Trophoblast cell (in vitro differentiated cells and primary cell): ENCODE measurements around the gene SPEG.

Source experiments
- DNase-seq, 2 donors: peaks; one replicate each; pipeline ENCODE4 v3.0.0-alpha.2; 2016
- H2AFZ ChIP-seq: 2 replicates; pipeline ENCODE4 v1.6.1; 2013; ENCODE audit warnings: low read length, moderate library complexity, mild to moderate bottlenecking; ENCODE audit not compliant: insufficient read depth, poor library complexity
- H2AK5ac ChIP-seq: 2 replicates; pipeline ENCODE4 v1.6.1; 2013; ENCODE audit warnings: mild to moderate bottlenecking, low read length
- H2BK120ac ChIP-seq: 2 replicates; pipeline ENCODE4 v1.6.1; 2013; ENCODE audit warnings: low read length, mild to moderate bottlenecking, moderate library complexity; ENCODE audit not compliant: insufficient read depth, poor library complexity
- H2BK12ac ChIP-seq: 2 replicates; pipeline ENCODE4 v1.6.1; 2013; ENCODE audit warnings: mild to moderate bottlenecking, low read length, moderate library complexity
- H2BK5ac ChIP-seq: 2 replicates; pipeline ENCODE4 v1.6.1; 2013; ENCODE audit warnings: low read length, low read depth, moderate library complexity, mild to moderate bottlenecking; ENCODE audit not compliant: poor library complexity
- H3K14ac ChIP-seq: 2 replicates; pipeline ENCODE4 v1.6.1; 2013; ENCODE audit warnings: mild to moderate bottlenecking, low read length
- H3K18ac ChIP-seq: 2 replicates; pipeline ENCODE4 v1.6.1; 2013; ENCODE audit warnings: mild to moderate bottlenecking, low read length
- H3K23ac ChIP-seq: 2 replicates; pipeline ENCODE4 v1.6.1; 2013; ENCODE audit warnings: low read length
- H3K27ac ChIP-seq: 2 replicates; pipeline ENCODE4 v1.5.1; 2013; ENCODE audit warnings: low read depth, mild to moderate bottlenecking, inconsistent platforms, low read length, moderate library complexity
- H3K27me3 ChIP-seq: 2 replicates; pipeline ENCODE4 v1.6.1; 2013; ENCODE audit warnings: inconsistent platforms, mild to moderate bottlenecking, low read length, moderate library complexity; ENCODE audit not compliant: insufficient read depth
- H3K36me3 ChIP-seq, 2 experiments: 1 replicate in 1 of 2; 2 replicates in 1 of 2; pipeline ENCODE4 v1.6.1; 2013; ENCODE audit warnings: low read length in 2 of 2, mild to moderate bottlenecking in 2 of 2, moderate library complexity in 1 of 2; ENCODE audit not compliant: insufficient read depth in 2 of 2, control insufficient read depth in 1 of 2
- H3K4ac ChIP-seq: 2 replicates; pipeline ENCODE4 v1.6.1; 2013; ENCODE audit warnings: low read depth, mild to moderate bottlenecking, low read length, moderate library complexity
- H3K4me1 ChIP-seq, 2 experiments: 1 replicate in 1 of 2; 2 replicates in 1 of 2; pipeline ENCODE4 v1.6.1; 2013; ENCODE audit warnings: low read length in 2 of 2, mild to moderate bottlenecking in 2 of 2, moderate library complexity in 1 of 2; ENCODE audit not compliant: insufficient read depth in 2 of 2, control insufficient read depth in 1 of 2
- H3K4me2 ChIP-seq: 2 replicates; pipeline ENCODE4 v1.6.1; 2013; ENCODE audit warnings: inconsistent platforms, mild to moderate bottlenecking, low read length, moderate library complexity
- H3K4me3 ChIP-seq: 2 replicates; pipeline ENCODE4 v1.5.1; 2013; ENCODE audit warnings: mild to moderate bottlenecking, low read depth, low read length, inconsistent platforms
- H3K79me1 ChIP-seq: one replicate; pipeline ENCODE4 v1.6.1; 2013; ENCODE audit warnings: low read length
- H3K79me2 ChIP-seq: 2 replicates; pipeline ENCODE4 v1.6.1; 2013; ENCODE audit warnings: low read length, mild to moderate bottlenecking; ENCODE audit not compliant: control insufficient read depth, insufficient read depth, poor library complexity
- H3K9ac ChIP-seq: 2 replicates; pipeline ENCODE4 v1.6.1; 2013; ENCODE audit warnings: mild to moderate bottlenecking, low read length
- H3K9me3 ChIP-seq: 2 replicates; pipeline ENCODE4 v1.6.1; 2013; ENCODE audit warnings: low read depth, mild to moderate bottlenecking, control low read depth, inconsistent platforms, low read length; ENCODE audit not compliant: insufficient read depth
- H4K12ac ChIP-seq: 2 replicates; pipeline ENCODE4 v1.6.1; 2013; ENCODE audit warnings: low read depth, mild to moderate bottlenecking, low read length, moderate library complexity
- H4K8ac ChIP-seq: 2 replicates; pipeline ENCODE4 v1.6.1; 2013; ENCODE audit warnings: low read depth, mild to moderate bottlenecking, low read length, moderate library complexity
- H4K91ac ChIP-seq: one replicate; pipeline ENCODE4 v1.6.1; 2013; ENCODE audit warnings: low read depth, mild to moderate bottlenecking, low read length, moderate library complexity
- WGBS: extraction: QIAGEN DNeasy Blood & Tissue Kit; methylation state at CpG from one replicate; pipeline ENCODE4 v1.1.7; 2013; ENCODE audit warnings: missing lambda C conversion rate; ENCODE audit not compliant: insufficient read length, insufficient coverage; ENCODE audit errors: extremely low coverage; 5-methylcytosine and 5-hydroxymethylcytosine counted together

Gene SPEG

DNA sequence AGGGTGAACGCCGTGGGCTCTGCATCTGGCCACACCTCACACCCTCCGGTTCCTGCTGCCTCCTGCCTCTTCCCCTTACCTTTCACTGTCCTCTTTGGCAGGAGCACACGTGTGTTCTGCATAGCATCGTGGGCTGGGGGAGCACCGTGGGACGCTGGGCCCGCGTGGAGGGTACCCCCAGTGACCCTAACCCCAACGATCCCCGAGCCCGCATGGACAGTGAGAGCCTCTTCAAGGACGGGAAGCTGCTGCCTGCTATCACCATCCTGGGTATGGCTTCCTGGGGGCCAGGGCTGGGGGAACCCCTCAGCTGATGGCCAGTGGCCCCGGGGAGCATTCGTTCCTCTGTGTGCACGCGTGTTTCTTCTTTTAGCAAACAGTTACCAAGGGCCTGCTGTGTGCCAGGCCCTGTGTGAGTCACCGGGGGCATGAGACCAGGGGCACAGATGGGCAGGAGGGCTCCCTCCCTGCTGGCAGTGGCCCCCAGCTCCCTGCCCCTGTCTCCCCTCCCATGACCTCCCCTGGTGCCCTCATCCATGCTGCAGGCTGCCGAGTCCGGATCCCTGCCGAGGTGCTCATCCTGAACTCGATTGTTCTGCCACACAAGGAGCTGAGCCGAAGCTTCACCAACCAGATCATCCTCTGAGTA is 71.6 kb downstream of the SPEG start:
- Histone ChIP-seq H3K79me1 (peaks cover 5% of the 10 kb centered on the region), H4K91ac (no peak overlapping the region), H3K9ac (no peak overlapping the region), H3K18ac (no peak overlapping the region), H2BK120ac (no peak overlapping the region), H2BK12ac (no peak overlapping the region), H4K12ac (no peak overlapping the region), H2AFZ (no peak overlapping the region), H3K27ac (no peak overlapping the region), H2BK5ac (no peak overlapping the region), H3K14ac (no peak overlapping the region), H3K4ac (no peak overlapping the region), H3K4me2 (no peak overlapping the region), H3K4me3 (no peak overlapping the region), H3K79me2 (no peaks in the 10 kb centered on the region), H4K8ac (no peak overlapping the region), H3K4me1 (peaks cover 12 to 19% of the 10 kb centered on the region in 2 experiments), H3K9me3 (peaks cover 1% of the 10 kb centered on the region), H2AK5ac (no peak overlapping the region), H3K36me3 (peaks cover 38% of the 10 kb centered on the region in 2 experiments), H3K27me3 (no peaks in the 10 kb centered on the region), H3K23ac (no peak overlapping the region)
- no peak for DNase-seq
- WGBS, result no CpG with 5 or more reads among the region's 23 CpGs

DNA sequence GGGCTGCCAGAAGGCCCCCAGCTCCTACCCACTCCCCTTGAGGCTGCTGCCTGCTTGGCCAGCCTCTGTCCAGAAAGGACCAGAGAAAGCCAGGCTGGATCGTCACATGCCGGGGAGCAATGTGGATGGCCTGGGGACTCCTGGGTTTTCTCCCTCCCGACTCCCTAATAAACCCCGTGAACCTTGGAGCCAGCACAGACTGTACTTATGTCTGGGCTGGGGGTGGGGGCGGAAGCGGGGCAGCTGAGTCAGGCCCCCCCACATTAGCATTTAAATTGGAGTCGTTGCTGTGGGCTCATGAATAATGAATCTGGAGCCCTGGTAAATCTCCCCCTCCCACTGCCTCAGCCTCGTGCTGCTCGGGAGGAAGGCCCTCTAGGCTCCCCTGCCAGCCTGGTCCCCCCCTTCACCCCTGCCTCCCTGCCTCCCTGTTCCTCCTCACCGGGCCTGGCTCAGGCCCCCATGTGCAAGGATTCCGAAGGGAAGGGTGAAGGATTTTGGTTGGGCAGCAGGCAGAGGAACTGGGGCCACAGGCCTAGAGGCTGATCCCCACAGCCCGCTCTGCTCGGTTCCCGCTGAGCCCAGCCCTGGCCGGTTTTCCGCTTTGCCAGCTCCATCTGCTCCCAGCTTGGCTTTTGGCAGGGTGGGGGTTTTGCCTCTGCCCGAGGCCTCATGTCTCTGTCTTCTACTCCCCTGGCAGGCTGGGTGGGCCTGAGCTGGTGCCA is 72.3 kb downstream of the SPEG start:
- Histone ChIP-seq H2BK5ac (no peak overlapping the region), H3K14ac (no peak overlapping the region), H4K91ac (no peak overlapping the region), H3K79me1 (peaks cover 3% of the 10 kb centered on the region), H3K27ac (no peak overlapping the region), H3K18ac (no peak overlapping the region), H3K4me2 (no peak overlapping the region), H3K4me1 (peaks cover 6 to 12% of the 10 kb centered on the region in 2 experiments), H3K79me2 (no peaks in the 10 kb centered on the region), H2AFZ (no peak overlapping the region), H2BK12ac (no peak overlapping the region), H3K9ac (no peak overlapping the region), H4K12ac (no peak overlapping the region), H3K23ac (no peak overlapping the region), H3K36me3 (peaks cover 38% of the 10 kb centered on the region in 2 experiments), H3K9me3 (peaks cover 4% of the 10 kb centered on the region), H3K27me3 (peaks cover 2% of the 10 kb centered on the region), H2BK120ac (no peak overlapping the region), H4K8ac (no peak overlapping the region), H3K4me3 (no peak overlapping the region), H2AK5ac (no peak overlapping the region), H3K4ac (no peak overlapping the region)
- no CpG with 5 or more reads among the region's 17 CpGs for WGBS
- no peak for DNase-seq

DNA sequence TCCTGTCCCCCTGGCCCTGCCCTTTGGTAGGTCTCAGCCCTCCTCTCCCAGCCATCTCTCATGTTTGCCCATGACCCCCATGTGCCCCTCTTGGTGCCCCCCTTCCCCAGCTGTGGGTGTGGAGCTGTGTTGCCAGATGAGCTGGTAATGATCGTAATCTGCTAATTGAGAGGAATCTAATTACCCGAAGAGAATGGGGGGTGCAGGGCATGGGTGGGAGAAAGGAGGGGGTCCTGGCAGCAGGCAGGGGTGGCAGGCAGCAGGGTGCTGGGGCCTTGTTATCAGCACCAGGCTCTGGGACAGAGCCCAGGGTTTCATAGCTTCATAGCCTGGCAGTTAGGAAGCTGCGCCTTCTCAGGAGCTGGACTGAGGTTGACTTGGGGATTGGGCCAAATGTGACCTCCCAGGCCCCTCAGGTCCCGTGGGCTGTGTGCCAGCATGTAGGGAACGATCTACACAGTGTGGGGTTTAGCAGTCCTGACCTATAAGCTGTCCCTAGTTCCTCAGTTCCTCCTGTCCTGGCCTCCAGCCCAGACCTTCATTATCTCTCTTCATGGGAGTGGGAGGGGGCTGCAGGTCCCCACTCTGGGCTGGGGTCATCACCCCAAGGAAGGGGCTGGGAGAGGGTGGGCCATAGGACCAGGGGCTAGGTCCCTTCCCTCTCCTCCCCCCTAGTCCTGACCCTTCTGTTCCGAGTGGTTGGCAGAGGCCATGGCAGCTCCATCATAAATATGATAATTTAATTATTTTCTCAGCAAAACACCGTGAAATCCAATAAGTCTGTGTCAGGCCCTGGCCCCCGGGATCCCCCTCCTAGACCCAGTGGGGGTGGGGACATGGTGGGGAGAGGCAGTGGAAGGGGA is 73.2 kb downstream of the SPEG start:
- Histone ChIP-seq H4K12ac (no peak overlapping the region), H2AFZ (no peak overlapping the region), H3K79me1 (no peaks in the 10 kb centered on the region), H3K4ac (no peak overlapping the region), H3K9ac (no peak overlapping the region), H3K4me1 (peaks cover 0 to 6% of the 10 kb centered on the region in 2 experiments), H3K9me3 (peaks cover 5% of the 10 kb centered on the region), H4K8ac (no peak overlapping the region), H3K14ac (no peak overlapping the region), H3K4me2 (no peak overlapping the region), H3K18ac (no peak overlapping the region), H3K27ac (no peak overlapping the region), H3K79me2 (no peaks in the 10 kb centered on the region), H2AK5ac (no peak overlapping the region), H2BK12ac (no peak overlapping the region), H2BK5ac (no peak overlapping the region), H3K23ac (no peak overlapping the region), H4K91ac (no peak overlapping the region), H2BK120ac (no peak overlapping the region), H3K27me3 (peaks cover 5% of the 10 kb centered on the region), H3K4me3 (no peak overlapping the region), H3K36me3 (peaks cover 38% of the 10 kb centered on the region in 2 experiments)
- no peak for DNase-seq
- no CpG with 5 or more reads among the region's 8 CpGs for WGBS

DNA sequence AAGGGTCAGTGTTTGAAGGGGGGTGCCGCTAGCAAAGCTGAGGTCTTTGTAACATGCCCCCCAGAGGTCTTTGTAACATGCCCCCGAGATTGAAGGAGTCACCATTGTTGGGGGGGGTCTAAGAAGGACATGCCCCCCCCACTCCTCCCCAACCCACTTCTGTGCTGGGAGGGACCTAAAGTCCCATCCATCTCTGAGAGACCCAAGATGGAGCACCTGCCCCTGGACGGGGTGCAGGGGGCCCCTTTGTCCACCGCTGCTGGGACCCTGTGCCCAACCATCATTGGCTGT is 73.7 kb downstream of the SPEG start:
- no peak overlapping the region for H2AFZ ChIP-seq
- no peak overlapping the region for H4K12ac ChIP-seq
- peaks cover 38% of the 10 kb centered on the region in 2 experiments for H3K36me3 ChIP-seq
- WGBS, result no CpG with 5 or more reads among the region's 4 CpGs
- H4K8ac ChIP-seq, result no peak overlapping the region
- DNase-seq, result no peak
- H3K4me1 ChIP-seq, result peaks cover 0 to 6% of the 10 kb centered on the region in 2 experiments
- H2BK5ac ChIP-seq, result no peak overlapping the region
- peaks cover 5% of the 10 kb centered on the region for H3K9me3 ChIP-seq
- H3K27me3 ChIP-seq, result peaks cover 7% of the 10 kb centered on the region
- no peak overlapping the region for H2BK12ac ChIP-seq
- no peak overlapping the region for H3K27ac ChIP-seq
- H3K79me2 ChIP-seq, result no peaks in the 10 kb centered on the region
- no peak overlapping the region for H3K18ac ChIP-seq
- no peak overlapping the region for H3K4me3 ChIP-seq
- H3K23ac ChIP-seq, result no peak overlapping the region
- H3K4ac ChIP-seq, result no peak overlapping the region
- H3K14ac ChIP-seq, result no peak overlapping the region
- no peak overlapping the region for H3K4me2 ChIP-seq
- no peak overlapping the region for H3K9ac ChIP-seq
- H2AK5ac ChIP-seq, result no peak overlapping the region
- no peaks in the 10 kb centered on the region for H3K79me1 ChIP-seq
- no peak overlapping the region for H4K91ac ChIP-seq
- H2BK120ac ChIP-seq, result no peak overlapping the region
